CD14-positive monocyte (primary cell): ENCODE results near the gene TYW1. TPM values are rescaled to one million over a fixed set of nuclear protein-coding genes. Genes with fewer than 3 reads are reported as not detected.
"Not testable (repeated sequence)": the region's sequence is repeated elsewhere in the genome, so short reads cannot be mapped to it uniquely, and the experiment has no call there.

Experiments
- DNase-seq, 3 donors: peaks; one replicate each; pipeline ENCODE4 v3.0.0-alpha.2; 2011 to 2022
- H2AFZ ChIP-seq: 2 replicates; pipeline ENCODE4 v1.6.0; 2012; ENCODE audit warnings: mild to moderate bottlenecking, low read depth, low read length, inconsistent platforms; ENCODE audit not compliant: insufficient read depth, poor library complexity, severe bottlenecking
- H3K27ac ChIP-seq, 2 donors: 1 replicate in 1 of 2; 2 replicates in 1 of 2; pipeline ENCODE4 v1.5.1; 2012 to 2013; ENCODE audit warnings: low read length in 2 of 2, control low read depth in 1 of 2, inconsistent platforms in 1 of 2, low read depth in 1 of 2, mild to moderate bottlenecking in 1 of 2
- H3K27me3 ChIP-seq, 2 donors: one replicate each; pipeline versions ENCODE4 v1.6.0 to v1.6.1; 2011 to 2013; ENCODE audit warnings: low read length in 2 of 2; ENCODE audit not compliant: control insufficient read depth in 2 of 2, insufficient read depth in 2 of 2
- H3K36me3 ChIP-seq, 2 donors: replicated peaks in 1 of 2; 1 replicate in 1 of 2; 2 replicates in 1 of 2; pipeline versions ENCODE4 v1.5.1 to v1.6.1; 2012 to 2013; ENCODE audit warnings: low read length in 2 of 2, control low read depth in 1 of 2, inconsistent platforms in 1 of 2, mild to moderate bottlenecking in 1 of 2; ENCODE audit not compliant: insufficient read depth in 2 of 2, control insufficient read depth in 1 of 2
- H3K4me1 ChIP-seq, 2 donors: 1 replicate in 1 of 2; 2 replicates in 1 of 2; pipeline versions ENCODE4 v1.5.1 to v1.6.1; 2012 to 2013; ENCODE audit warnings: low read length in 2 of 2, control low read depth in 1 of 2, inconsistent platforms in 1 of 2, mild to moderate bottlenecking in 1 of 2, moderate library complexity in 1 of 2; ENCODE audit not compliant: insufficient read depth in 2 of 2, control insufficient read depth in 1 of 2
- H3K4me2 ChIP-seq: replicated peaks from 2 replicates; pipeline ENCODE3; 2012; ENCODE audit warnings: low read length, moderate library complexity, mild to moderate bottlenecking; ENCODE audit not compliant: poor library complexity, severe bottlenecking; ENCODE audit errors: extremely low read depth
- H3K4me3 ChIP-seq, 3 experiments: fragments of 200-600 bp in 1 of 3; sonication (generic) in 1 of 3; replicated peaks in 1 of 3; 1 replicate in 2 of 3; 2 replicates in 1 of 3; pipeline ENCODE4 v1.5.1; 2011 to 2013; ENCODE audit warnings: low read length in 3 of 3, mild to moderate bottlenecking in 3 of 3, control low read depth in 2 of 3, low read depth in 2 of 3, inconsistent platforms in 1 of 3, moderate library complexity in 1 of 3
- H3K79me2 ChIP-seq: 2 replicates; pipeline ENCODE4 v1.6.0; 2012; ENCODE audit warnings: mild to moderate bottlenecking, control low read depth, inconsistent platforms, low read length, moderate library complexity; ENCODE audit not compliant: insufficient read depth
- H3K9ac ChIP-seq: 2 replicates; pipeline ENCODE4 v1.6.0; 2017; ENCODE audit warnings: low read length, mild to moderate bottlenecking; ENCODE audit not compliant: insufficient read depth, poor library complexity, severe bottlenecking
- H3K9me3 ChIP-seq, 2 donors: replicated peaks in 1 of 2; 1 replicate in 1 of 2; 2 replicates in 1 of 2; pipeline versions ENCODE4 v1.5.1 to v1.6.1; 2012 to 2013; ENCODE audit warnings: low read length in 2 of 2, control low read depth in 1 of 2; ENCODE audit not compliant: control insufficient read depth in 1 of 2, insufficient read depth in 1 of 2
- H4K20me1 ChIP-seq: 2 replicates; pipeline ENCODE4 v1.6.0; 2012; ENCODE audit warnings: mild to moderate bottlenecking, low read length, control low read depth, moderate library complexity; ENCODE audit not compliant: insufficient read depth
- H3K27ac Mint-ChIP-seq, 7 donors: one replicate each; pipeline ENCODE4 v1.8.0; 2020; ENCODE audit warnings: mild to moderate bottlenecking in 7 of 7, mixed read lengths in 7 of 7, moderate library complexity in 6 of 7, inconsistent platforms in 2 of 7
- H3K27me3 Mint-ChIP-seq, 3 donors: one replicate each; pipeline ENCODE4 v1.8.0; 2021 to 2022; ENCODE audit warnings: low read depth in 3 of 3, mild to moderate bottlenecking in 3 of 3, mixed read lengths in 3 of 3, moderate library complexity in 3 of 3, inconsistent platforms in 1 of 3
- H3K36me3 Mint-ChIP-seq, 2 donors: one replicate each; pipeline ENCODE4 v1.8.0; 2020; ENCODE audit warnings: mixed read lengths in 2 of 2, inconsistent platforms in 1 of 2, mild to moderate bottlenecking in 1 of 2
- H3K4me1 Mint-ChIP-seq: one replicate; pipeline ENCODE4 v1.8.0; 2020; ENCODE audit warnings: mild to moderate bottlenecking, mixed read lengths
- H3K4me3 Mint-ChIP-seq, 2 donors: one replicate each; pipeline ENCODE4 v1.8.0; 2020; ENCODE audit warnings: mild to moderate bottlenecking in 2 of 2, mixed read lengths in 2 of 2, moderate library complexity in 1 of 2
- H3K9me3 Mint-ChIP-seq, 7 donors: one replicate each; pipeline ENCODE4 v1.8.0; 2020 to 2022; ENCODE audit warnings: mixed read lengths in 7 of 7, mild to moderate bottlenecking in 6 of 7, moderate library complexity in 6 of 7, inconsistent platforms in 2 of 7
- WGBS: methylation state at CpG from one replicate; pipeline ENCODE4 v1.1.5; 2013; ENCODE audit warnings: missing lambda C conversion rate; ENCODE audit not compliant: insufficient coverage; 5-methylcytosine and 5-hydroxymethylcytosine counted together
- intact Hi-C, 2 donors: fragments of 100-400 bp; cut with micrococcal nuclease; formaldehyde crosslinking; loops; one replicate each; pipeline versions ENCODE4 v1.15.0 to v1.15.1; 2023
- polyA plus RNA-seq, 3 donors: library from polyadenylated mRNA; depleted of rRNA in 1 of 3; unstranded in 2 of 3; stranded (reverse) in 1 of 3; fragments of 300-500 nt in 2 of 3; fragments of >200 nt in 1 of 3; fragmentation: Illumina TruSeq in 2 of 3; gene quantifications; 1 replicate in 2 of 3; 2 replicates in 1 of 3; pipeline ENCODE4 v1.2.3, GENCODE V29; 2012 to 2021
- TF ChIP-seq, protein P1 (sequence below): fragments of 200-600 bp; IDR thresholded peaks from one replicate; pipeline ENCODE4 v1.8.0; 2022; ENCODE audit warnings: antibody characterized with exemption, mild to moderate bottlenecking

The TYW1 gene
- polyA plus RNA-seq, 3 donors = 6.3 to 9.0 (median 7.2) TPM

DNA sequence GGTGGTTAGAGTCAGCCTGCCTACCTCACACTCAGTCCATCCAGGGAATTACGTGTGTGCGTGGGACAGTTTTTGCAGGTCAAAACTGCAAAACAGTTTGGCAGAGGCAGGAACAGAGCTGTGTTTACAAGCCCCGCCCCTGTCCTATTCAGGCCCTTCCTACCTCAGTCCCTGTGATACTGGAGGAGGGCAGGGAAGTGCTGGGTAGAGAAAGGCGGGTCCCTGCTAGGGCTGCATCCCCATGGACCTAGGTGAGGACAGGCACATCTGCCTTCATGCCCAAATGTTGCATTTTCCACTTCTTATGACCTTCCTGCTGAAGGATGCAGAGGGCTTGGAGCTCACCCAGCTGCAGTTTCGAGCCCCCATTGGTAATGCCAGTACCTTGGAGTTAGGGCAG is 26.3 kb upstream of the TYW1 start:
- no peaks in the 10 kb centered on the region for H3K27me3 ChIP-seq
- H3K36me3 ChIP-seq = no peaks in the 10 kb centered on the region
- Mint-ChIP-seq H3K9me3 (peaks cover 0 to 9% (median 0%) of the 10 kb centered on the region in 7 donors), H3K36me3 (no peaks in the 10 kb centered on the region), H3K4me3 (no peak overlapping the region), H3K27me3 (peaks cover 0 to 10% (median 2%) of the 10 kb centered on the region in 3 donors), H3K4me1 (no peaks in the 10 kb centered on the region), H3K27ac (no peak overlapping the region)
- no peak overlapping the region for H3K4me3 ChIP-seq
- H4K20me1 ChIP-seq = no peaks in the 10 kb centered on the region
- no peaks in the 10 kb centered on the region for H3K9me3 ChIP-seq
- no peak overlapping the region for H3K27ac ChIP-seq
- WGBS = 83% methylated on average over 1 of the region's 5 CpGs
- H3K9ac ChIP-seq = no peak overlapping the region
- DNase-seq = no peak
- H3K4me2 ChIP-seq = no peak overlapping the region
- TF ChIP-seq, protein P1, sequence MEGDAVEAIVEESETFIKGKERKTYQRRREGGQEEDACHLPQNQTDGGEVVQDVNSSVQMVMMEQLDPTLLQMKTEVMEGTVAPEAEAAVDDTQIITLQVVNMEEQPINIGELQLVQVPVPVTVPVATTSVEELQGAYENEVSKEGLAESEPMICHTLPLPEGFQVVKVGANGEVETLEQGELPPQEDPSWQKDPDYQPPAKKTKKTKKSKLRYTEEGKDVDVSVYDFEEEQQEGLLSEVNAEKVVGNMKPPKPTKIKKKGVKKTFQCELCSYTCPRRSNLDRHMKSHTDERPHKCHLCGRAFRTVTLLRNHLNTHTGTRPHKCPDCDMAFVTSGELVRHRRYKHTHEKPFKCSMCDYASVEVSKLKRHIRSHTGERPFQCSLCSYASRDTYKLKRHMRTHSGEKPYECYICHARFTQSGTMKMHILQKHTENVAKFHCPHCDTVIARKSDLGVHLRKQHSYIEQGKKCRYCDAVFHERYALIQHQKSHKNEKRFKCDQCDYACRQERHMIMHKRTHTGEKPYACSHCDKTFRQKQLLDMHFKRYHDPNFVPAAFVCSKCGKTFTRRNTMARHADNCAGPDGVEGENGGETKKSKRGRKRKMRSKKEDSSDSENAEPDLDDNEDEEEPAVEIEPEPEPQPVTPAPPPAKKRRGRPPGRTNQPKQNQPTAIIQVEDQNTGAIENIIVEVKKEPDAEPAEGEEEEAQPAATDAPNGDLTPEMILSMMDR = no peak
- intact Hi-C loops = no loop called here
- no peaks in the 10 kb centered on the region for H3K4me1 ChIP-seq
- H3K79me2 ChIP-seq = no peaks in the 10 kb centered on the region
- no peak overlapping the region for H2AFZ ChIP-seq

GRCh38 chr7:66974986-66975590 is 21.5 kb upstream of the TYW1 start:
- intact Hi-C loops = no loop called here
- H3K27ac Mint-ChIP-seq = no peak overlapping the region

DNA sequence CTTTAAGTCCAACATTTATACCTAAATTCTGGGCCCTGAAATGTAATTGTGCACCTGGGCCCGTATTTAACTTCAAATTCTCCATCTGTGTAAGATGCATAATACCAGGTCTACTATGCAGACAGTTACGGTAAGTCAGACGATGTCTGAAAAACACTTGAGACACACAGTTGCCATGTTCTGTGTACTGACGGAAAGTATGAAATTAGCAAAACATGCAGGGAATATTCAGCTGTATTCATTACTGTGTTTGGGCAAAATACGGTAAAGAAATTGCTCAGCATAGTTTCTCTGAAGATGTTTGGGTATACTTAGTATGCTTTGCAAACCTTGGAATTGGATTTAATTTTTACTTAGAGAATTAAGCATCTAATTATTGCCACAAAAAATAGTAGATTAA is 18.3 kb upstream of the TYW1 start:
- peaks cover 16 to 30% of the 10 kb centered on the region in 2 donors for H3K9me3 ChIP-seq
- H3K4me2 ChIP-seq, H3K4me1 ChIP-seq, H3K27me3 Mint-ChIP-seq, H4K20me1 ChIP-seq, H3K27me3 ChIP-seq, H3K27ac ChIP-seq, H3K79me2 ChIP-seq, H3K4me1 Mint-ChIP-seq, H3K36me3 ChIP-seq, intact Hi-C loops, DNase-seq, H2AFZ ChIP-seq, H3K9ac ChIP-seq, H3K27ac Mint-ChIP-seq, H3K4me3 Mint-ChIP-seq, H3K4me3 ChIP-seq, H3K36me3 Mint-ChIP-seq: not testable (repeated sequence)
- H3K9me3 Mint-ChIP-seq = peaks cover 19 to 42% (median 32%) of the 10 kb centered on the region in 7 donors
- no CpG with 5 or more reads among the region's 5 CpGs for WGBS

More at GRCh38 chr7:66974986-66975590, 21.5 kb upstream of the TYW1 start:
- Histone ChIP-seq H3K9me3 (peaks cover 8 to 16% of the 10 kb centered on the region in 2 donors), H3K36me3 (no peaks in the 10 kb centered on the region), H3K4me2 (no peak overlapping the region), H3K4me3 (no peak overlapping the region), H3K4me1 (no peaks in the 10 kb centered on the region), H3K79me2 (no peaks in the 10 kb centered on the region), H2AFZ (no peak overlapping the region), H3K27ac (no peak overlapping the region), H3K9ac (no peak overlapping the region), H4K20me1 (no peaks in the 10 kb centered on the region), H3K27me3 (no peaks in the 10 kb centered on the region)
- H3K9me3 Mint-ChIP-seq = peaks cover 9 to 26% (median 17%) of the 10 kb centered on the region in 7 donors
- H3K36me3 Mint-ChIP-seq = no peaks in the 10 kb centered on the region
- WGBS = 96% methylated on average over 15 of the region's 15 CpGs
- peaks cover 0 to 4% (median 2%) of the 10 kb centered on the region in 3 donors for H3K27me3 Mint-ChIP-seq
- no peak for DNase-seq
- no peaks in the 10 kb centered on the region for H3K4me1 Mint-ChIP-seq
- no peak overlapping the region for H3K4me3 Mint-ChIP-seq
- TF ChIP-seq, protein P1 = no peak
